GM15510 (cell line): ENCODE data around the gene KIF6.

Source experiments
- POLR2A ChIP-seq: IDR thresholded peaks from 3 replicates; pipeline ENCODE4 v1.6.1; 2011; ENCODE audit warnings: borderline replicate concordance; ENCODE audit not compliant: insufficient read length; ENCODE audit errors: extremely low read depth

The KIF6 gene

GRCh38 chr6:39333644-39334438 is 391.4 kb downstream of the KIF6 start:
- TF ChIP-seq POLR2A = no peak

- TF ChIP-seq POLR2A = no peak
Observed at GRCh38 chr6:39330476-39330875, 394.7 kb downstream of the KIF6 start.

GRCh38 chr6:39330057-39330456 is 395.2 kb downstream of the KIF6 start:
- no peak for TF ChIP-seq POLR2A

GRCh38 chr6:39328066-39328465 is 397.1 kb downstream of the KIF6 start:
- TF ChIP-seq POLR2A = no peak

GRCh38 chr6:39327507-39327906 is 397.7 kb downstream of the KIF6 start:
- TF ChIP-seq POLR2A = no peak

GRCh38 chr6:39322306-39322850 is 402.8 kb downstream of the KIF6 start, which contains the start of gene KCNK16:
Gene KCNK16 (minus strand): TSS chr6:39322702. CDS start chr6:39322540, 162 bp downstream.
- no peak for TF ChIP-seq POLR2A

- TF ChIP-seq POLR2A = no peak
Observed at GRCh38 chr6:39321761-39322160, 403.4 kb downstream of the KIF6 start.

- no peak for TF ChIP-seq POLR2A
Observed at GRCh38 chr6:39320363-39320984, 404.7 kb downstream of the KIF6 start.

GRCh38 chr6:39319621-39320362 is 405.4 kb downstream of the KIF6 start:
- no peak for TF ChIP-seq POLR2A

- no peak for TF ChIP-seq POLR2A
Observed at GRCh38 chr6:39317256-39317655, 408.0 kb downstream of the KIF6 start.

- TF ChIP-seq POLR2A = no peak
Observed at GRCh38 chr6:39314273-39314795, 410.9 kb downstream of the KIF6 start, which contains the start of gene KCNK17. Gene KCNK17 (minus strand): TSS chr6:39314419. CDS start chr6:39314320, 99 bp downstream.

- no peak for TF ChIP-seq POLR2A
Observed at GRCh38 chr6:39313526-39314272, 411.5 kb downstream of the KIF6 start.

GRCh38 chr6:39312912-39313525 is 412.2 kb downstream of the KIF6 start:
- no peak for TF ChIP-seq POLR2A

GRCh38 chr6:39310542-39310941 is 414.7 kb downstream of the KIF6 start:
- TF ChIP-seq POLR2A = no peak
